CD4-positive, alpha-beta T cell (primary cell): Measurements from ENCODE around the gene TTC29. TPM values are rescaled to one million over a fixed set of nuclear protein-coding genes. Genes with fewer than 3 reads are reported as not detected.

Experiments used
- ATAC-seq: fragments of 200-7000 bp; cut with Tn5 transposase; one replicate; pipeline ENCODE4 v1.10.0; 2022; ENCODE audit warnings: mild to moderate bottlenecking; ENCODE audit not compliant: poor library complexity
- CTCF ChIA-PET: fragments of 350-600 bp; sonication (Branson Sonifier 250); formaldehyde crosslinking; loops from one replicate; lab custom pipeline; 2021; ENCODE audit warnings: antibody characterized with exemption, inconsistent platforms; lab: Charles Lee
- POLR2A ChIA-PET: fragments of 350-600 bp; sonication (Branson Sonifier 250); formaldehyde crosslinking; loops from one replicate; lab custom pipeline; 2021; ENCODE audit warnings: antibody characterized with exemption, inconsistent platforms; lab: Charles Lee
- DNase-seq, 14 experiments: peaks; one replicate each; pipeline ENCODE4 v3.0.0-alpha.2; 2013 to 2020; ENCODE audit warnings: mixed read lengths in 2 of 14
- H3K27ac ChIP-seq, 2 donors: one replicate each; pipeline versions ENCODE4 v1.5.1 to v1.7.0; 2013; ENCODE audit warnings: low read length in 2 of 2, low read depth in 1 of 2, mild to moderate bottlenecking in 1 of 2
- H3K27me3 ChIP-seq, 2 experiments: 1 replicate in 1 of 2; 2 replicates in 1 of 2; pipeline versions ENCODE4 v1.6.1 to v1.7.0; 2013; ENCODE audit warnings: low read length in 2 of 2, control low read depth in 1 of 2, mild to moderate bottlenecking in 1 of 2, moderate library complexity in 1 of 2; ENCODE audit not compliant: insufficient read depth in 2 of 2, control insufficient read depth in 1 of 2
- H3K36me3 ChIP-seq: one replicate; pipeline ENCODE4 v1.6.1; 2013; ENCODE audit warnings: low read length, control low read depth; ENCODE audit not compliant: insufficient read depth
- H3K4me1 ChIP-seq: one replicate; pipeline ENCODE4 v1.6.1; 2013; ENCODE audit warnings: low read length, control low read depth; ENCODE audit not compliant: insufficient read depth
- H3K4me3 ChIP-seq: one replicate; pipeline ENCODE4 v1.5.1; 2013; ENCODE audit warnings: mild to moderate bottlenecking, low read length, moderate library complexity
- H3K9me3 ChIP-seq, 2 experiments: 1 replicate in 1 of 2; 2 replicates in 1 of 2; pipeline versions ENCODE4 v1.6.1 to v1.7.0; 2013; ENCODE audit warnings: low read length in 2 of 2, mild to moderate bottlenecking in 2 of 2, control low read depth in 1 of 2, moderate library complexity in 1 of 2; ENCODE audit not compliant: control insufficient read depth in 1 of 2, insufficient read depth in 1 of 2
- H3K27ac Mint-ChIP-seq: one replicate; pipeline ENCODE4 v1.8.0; 2020; ENCODE audit warnings: mixed read lengths
- H3K27me3 Mint-ChIP-seq: one replicate; pipeline ENCODE4 v1.8.0; 2021; ENCODE audit warnings: mixed read lengths
- H3K36me3 Mint-ChIP-seq: one replicate; pipeline ENCODE4 v1.8.0; 2021; ENCODE audit warnings: low read depth, mixed read lengths
- H3K4me1 Mint-ChIP-seq: one replicate; pipeline ENCODE4 v1.8.0; 2021; ENCODE audit warnings: low read depth, mixed read lengths
- H3K4me3 Mint-ChIP-seq: one replicate; pipeline ENCODE4 v1.8.0; 2020; ENCODE audit warnings: mild to moderate bottlenecking, mixed read lengths
- H3K9me3 Mint-ChIP-seq: one replicate; pipeline ENCODE4 v1.8.0; 2020; ENCODE audit warnings: mixed read lengths
- intact Hi-C, 2 experiments: fragments of 100-400 bp; cut with DNase I in 1 of 2; cut with micrococcal nuclease in 1 of 2; formaldehyde crosslinking; loops; one replicate each; pipeline versions ENCODE4 v1.15.1 to v1.9.0; 2023 to 2025; cut with DNase I, micrococcal nuclease
- total RNA-seq, 174 experiments: library from RNA in 2 of 174; stranded (reverse) in 2 of 174; gene quantifications; one replicate each; pipeline ENCODE4 v1.2.3 and lab custom pipeline; 2021 to 2026
- TF ChIP-seq, protein P1 (sequence below): fragments of 200-600 bp; IDR thresholded peaks from one replicate; pipeline ENCODE4 v1.8.0; 2022; ENCODE audit warnings: antibody characterized with exemption, mild to moderate bottlenecking

The TTC29 gene
- total RNA-seq, 2 experiments from 2014 or later: not detected

DNA sequence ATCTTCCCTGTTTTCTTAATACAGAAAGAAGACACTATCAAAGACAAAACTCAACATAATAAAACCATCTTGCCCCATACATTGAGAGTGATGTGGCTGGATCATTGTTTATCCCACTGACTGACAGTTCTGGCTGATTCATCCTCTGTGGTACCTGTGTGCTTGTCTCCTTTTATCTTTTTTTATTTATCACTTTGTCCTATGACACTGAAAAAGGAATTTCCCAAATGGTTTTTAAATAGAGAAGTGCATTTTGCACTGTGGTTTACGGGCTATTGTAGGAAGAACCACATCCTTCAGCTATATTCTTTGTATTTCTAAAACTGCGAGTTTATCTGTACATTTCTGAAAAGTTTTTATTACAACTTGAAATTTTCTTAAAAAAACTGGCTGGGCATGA lies 15.0 kb downstream of the TTC29 start:
- CTCF ChIA-PET: no interaction called here
- H3K9me3 ChIP-seq: no peaks in the 10 kb centered on the region
- POLR2A ChIA-PET: no interaction called here
- Mint-ChIP-seq H3K9me3 (no peaks in the 10 kb centered on the region), H3K4me3 (no peak overlapping the region), H3K36me3 (no peaks in the 10 kb centered on the region), H3K27ac (no peak overlapping the region), H3K4me1 (no peaks in the 10 kb centered on the region), H3K27me3 (peaks cover 21% of the 10 kb centered on the region)
- H3K36me3 ChIP-seq: no peaks in the 10 kb centered on the region
- no peak for ATAC-seq
- DNase-seq: no peak
- H3K4me1 ChIP-seq: no peaks in the 10 kb centered on the region
- TF ChIP-seq, protein P1, sequence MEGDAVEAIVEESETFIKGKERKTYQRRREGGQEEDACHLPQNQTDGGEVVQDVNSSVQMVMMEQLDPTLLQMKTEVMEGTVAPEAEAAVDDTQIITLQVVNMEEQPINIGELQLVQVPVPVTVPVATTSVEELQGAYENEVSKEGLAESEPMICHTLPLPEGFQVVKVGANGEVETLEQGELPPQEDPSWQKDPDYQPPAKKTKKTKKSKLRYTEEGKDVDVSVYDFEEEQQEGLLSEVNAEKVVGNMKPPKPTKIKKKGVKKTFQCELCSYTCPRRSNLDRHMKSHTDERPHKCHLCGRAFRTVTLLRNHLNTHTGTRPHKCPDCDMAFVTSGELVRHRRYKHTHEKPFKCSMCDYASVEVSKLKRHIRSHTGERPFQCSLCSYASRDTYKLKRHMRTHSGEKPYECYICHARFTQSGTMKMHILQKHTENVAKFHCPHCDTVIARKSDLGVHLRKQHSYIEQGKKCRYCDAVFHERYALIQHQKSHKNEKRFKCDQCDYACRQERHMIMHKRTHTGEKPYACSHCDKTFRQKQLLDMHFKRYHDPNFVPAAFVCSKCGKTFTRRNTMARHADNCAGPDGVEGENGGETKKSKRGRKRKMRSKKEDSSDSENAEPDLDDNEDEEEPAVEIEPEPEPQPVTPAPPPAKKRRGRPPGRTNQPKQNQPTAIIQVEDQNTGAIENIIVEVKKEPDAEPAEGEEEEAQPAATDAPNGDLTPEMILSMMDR: no peak
- H3K27ac ChIP-seq: no peak overlapping the region
- H3K4me3 ChIP-seq: no peak overlapping the region
- H3K27me3 ChIP-seq: peaks cover 0 to 7% of the 10 kb centered on the region in 2 experiments
- intact Hi-C loops: no loop called here

DNA sequence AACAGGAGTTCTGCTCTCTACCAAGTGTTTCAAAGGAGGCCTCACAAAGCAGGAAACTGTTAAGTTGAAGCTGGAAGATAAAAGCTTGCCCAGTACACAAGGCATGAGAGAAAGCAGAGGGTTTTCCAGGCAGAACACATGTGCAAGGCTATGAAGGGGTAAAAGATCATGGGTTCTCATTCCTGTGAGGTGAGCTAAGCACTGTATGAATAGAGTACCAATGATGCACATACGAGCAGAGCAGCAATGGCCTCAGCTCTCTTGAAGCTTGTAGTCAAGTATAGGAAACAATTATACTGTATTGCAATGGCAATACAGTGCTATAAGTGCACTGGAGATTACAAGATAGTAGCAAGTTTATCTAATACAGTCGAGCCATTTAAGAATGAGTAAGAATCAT lies 18.0 kb downstream of the TTC29 start:
- Mint-ChIP-seq H3K27me3 (peaks cover 10% of the 10 kb centered on the region), H3K9me3 (no peaks in the 10 kb centered on the region), H3K36me3 (no peaks in the 10 kb centered on the region), H3K4me1 (no peaks in the 10 kb centered on the region), H3K4me3 (no peak overlapping the region), H3K27ac (no peak overlapping the region)
- CTCF ChIA-PET: no interaction called here
- no peak for ATAC-seq
- Histone ChIP-seq H3K4me1 (no peaks in the 10 kb centered on the region), H3K4me3 (no peak overlapping the region), H3K27ac (no peak overlapping the region), H3K9me3 (no peaks in the 10 kb centered on the region), H3K27me3 (peaks cover 0 to 7% of the 10 kb centered on the region in 2 experiments), H3K36me3 (no peaks in the 10 kb centered on the region)
- TF ChIP-seq, protein P1: no peak
- no peak for DNase-seq
- POLR2A ChIA-PET: no interaction called here
- intact Hi-C loops: no loop called here

DNA sequence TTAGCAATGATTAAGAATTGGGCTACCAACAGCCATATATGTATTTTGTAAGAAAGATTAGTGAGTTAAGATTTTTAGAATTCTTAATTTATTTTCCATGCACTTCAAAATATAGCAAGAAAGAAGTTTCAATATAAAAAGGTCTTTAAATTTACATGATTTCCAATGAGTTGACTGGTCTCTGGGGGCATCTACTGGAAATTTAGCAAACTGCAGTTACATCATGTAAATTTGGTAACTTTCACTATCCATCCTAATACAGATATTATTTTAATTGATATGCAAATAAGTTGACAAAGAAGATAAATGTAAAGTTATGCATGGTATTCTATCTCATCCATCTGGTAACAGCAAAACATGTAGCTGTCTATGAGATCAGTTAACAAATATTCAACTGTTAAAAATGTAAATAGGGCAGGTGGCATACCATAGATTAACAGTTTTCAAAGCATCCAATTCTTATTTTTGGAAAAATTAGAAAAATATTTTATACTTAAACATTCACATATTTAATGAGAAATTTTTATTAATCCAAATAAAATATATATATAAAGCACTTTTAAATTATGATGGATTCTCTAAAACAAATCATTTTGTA lies 29.1 kb downstream of the TTC29 start:
- H3K9me3 Mint-ChIP-seq: no peaks in the 10 kb centered on the region
- Histone ChIP-seq H3K36me3 (no peaks in the 10 kb centered on the region), H3K27ac (no peak overlapping the region), H3K4me1 (no peaks in the 10 kb centered on the region), H3K9me3 (no peaks in the 10 kb centered on the region), H3K27me3 (peaks cover 0 to 15% of the 10 kb centered on the region in 2 experiments), H3K4me3 (no peak overlapping the region)
- no peak overlapping the region for H3K4me3 Mint-ChIP-seq
- H3K27ac Mint-ChIP-seq: no peak overlapping the region
- peak in 4 of 14 experiments; percentile 7 to 48 (median 40) for DNase-seq
- H3K36me3 Mint-ChIP-seq: no peaks in the 10 kb centered on the region
- no peak for ATAC-seq
- H3K27me3 Mint-ChIP-seq: peaks cover 7% of the 10 kb centered on the region
- intact Hi-C loops: loop anchor here (1.0 to 10.0 kb wide), 3 partner anchors 574 to 1682 kb away; no protein-coding TSS in a partner anchor
- POLR2A ChIA-PET: no interaction called here
- H3K4me1 Mint-ChIP-seq: no peaks in the 10 kb centered on the region
- TF ChIP-seq, protein P1: peak; percentile 45
- CTCF ChIA-PET: no interaction called here
